ENCODE data around the gene XXYLT1. TPM values are rescaled to one million over a fixed set of nuclear protein-coding genes. Genes with fewer than 3 reads are reported as not detected.

Gene XXYLT1
- total and polyA plus RNA-seq, 2 of the 8 experiments (the other 6 are each of a cell fraction or from before 2014, with no cell fraction given), result 18.9 to 23.8 TPM

- TF ChIP-seq CHD7 (IDR thresholded peaks at IDR 0.05; ENCODE audit: insufficient replicate concordance, low read length), result no peak
- no peak for TF ChIP-seq RBBP5 (IDR thresholded peaks at IDR 0.05; ENCODE audit: borderline replicate concordance, low read depth, low read length)
Observed at GRCh38 chr3:195268576-195269309, 2.2 kb downstream of the XXYLT1 start (continued).
